ENCODE results near the gene MUC6.
A peak's percentile ranks its signal among the peaks of the same experiment; 100 is the strongest.

MUC6 gene

GRCh38 chr11:1044160-1044559 is 7.6 kb upstream of the MUC6 start:
- TF ChIP-seq TAF1 (IDR thresholded peaks at IDR 0.05; ENCODE audit: low read depth) (no peak), EP300 (IDR thresholded peaks at IDR 0.05; ENCODE audit: borderline replicate concordance) (no peak), ZBTB7A (IDR thresholded peaks at IDR 0.05; ENCODE audit: low read depth) (no peak), TCF12 (IDR thresholded peaks at IDR 0.05; ENCODE audit: low read depth) (no peak), FOXM1 (IDR thresholded peaks at IDR 0.05; ENCODE audit: borderline replicate concordance, low read depth) (no peak), CREB1 (IDR thresholded peaks at IDR 0.05; ENCODE audit: low read depth) (no peak), YY1 (IDR thresholded peaks at IDR 0.05; ENCODE audit: low read depth) (no peak), MAX (IDR thresholded peaks at IDR 0.05) (no peak), RAD21 (IDR thresholded peaks at IDR 0.05; ENCODE audit: low read depth) (no peak), REST (IDR thresholded peaks at IDR 0.05; ENCODE audit: low read depth) (no peak), NFIC (IDR thresholded peaks at IDR 0.05) (no peak), USF1 (IDR thresholded peaks at IDR 0.05) (no peak), CEBPB (IDR thresholded peaks at IDR 0.05) (no peak), EGR1 (IDR thresholded peaks at IDR 0.05) (no peak), TEAD4 (IDR thresholded peaks at IDR 0.05) (no peak)

GRCh38 chr11:1043563-1044096 is 7.1 kb upstream of the MUC6 start:
- no peak for TF ChIP-seq ZBTB7A (IDR thresholded peaks at IDR 0.05; ENCODE audit: low read depth)
- no peak for TF ChIP-seq EGR1 (IDR thresholded peaks at IDR 0.05)
- TF ChIP-seq MAX (IDR thresholded peaks at IDR 0.05): 0 out of 2 replicates have a peak, but pooled peaks have one; percentile 18
- TF ChIP-seq YY1 (IDR thresholded peaks at IDR 0.05; ENCODE audit: low read depth): no peak
- no peak for TF ChIP-seq REST (IDR thresholded peaks at IDR 0.05; ENCODE audit: low read depth)
- no peak for TF ChIP-seq TEAD4 (IDR thresholded peaks at IDR 0.05)

GRCh38 chr11:1042626-1043562 is 6.4 kb upstream of the MUC6 start:
- TF ChIP-seq TAF1 (IDR thresholded peaks at IDR 0.05; ENCODE audit: low read depth) (no peak), RAD21 (IDR thresholded peaks at IDR 0.05; ENCODE audit: low read depth) (no peak), USF1 (IDR thresholded peaks at IDR 0.05) (no peak), NFIC (IDR thresholded peaks at IDR 0.05) (no peak)

- no peak for TF ChIP-seq CREB1 (IDR thresholded peaks at IDR 0.05; ENCODE audit: low read depth)
- no peak for TF ChIP-seq TCF12 (IDR thresholded peaks at IDR 0.05; ENCODE audit: low read depth)
- no peak for TF ChIP-seq TAF1 (IDR thresholded peaks at IDR 0.05; ENCODE audit: low read depth)
- TF ChIP-seq TEAD4 (IDR thresholded peaks at IDR 0.05): no peak
- TF ChIP-seq CEBPB (IDR thresholded peaks at IDR 0.05): no peak
- no peak for TF ChIP-seq YY1 (IDR thresholded peaks at IDR 0.05; ENCODE audit: low read depth)
- TF ChIP-seq REST (IDR thresholded peaks at IDR 0.05; ENCODE audit: low read depth): no peak
- TF ChIP-seq EP300 (IDR thresholded peaks at IDR 0.05; ENCODE audit: borderline replicate concordance): no peak
- no peak for TF ChIP-seq EGR1 (IDR thresholded peaks at IDR 0.05)
- no peak for TF ChIP-seq MAX (IDR thresholded peaks at IDR 0.05)
- TF ChIP-seq FOXM1 (IDR thresholded peaks at IDR 0.05; ENCODE audit: borderline replicate concordance, low read depth): no peak
- no peak for TF ChIP-seq NFIC (IDR thresholded peaks at IDR 0.05)
- no peak for TF ChIP-seq USF1 (IDR thresholded peaks at IDR 0.05)
- TF ChIP-seq RAD21 (IDR thresholded peaks at IDR 0.05; ENCODE audit: low read depth): no peak
- TF ChIP-seq ZBTB7A (IDR thresholded peaks at IDR 0.05; ENCODE audit: low read depth): no peak
Measured at GRCh38 chr11:1041936-1042608, 5.6 kb upstream of the MUC6 start.

Measured in Ishikawa (cell line).